GM12875 (cell line): Measurements from ENCODE around the gene KIAA1586.

Experiments used
- H3K4me3 ChIP-seq: one replicate; pipeline ENCODE4 v1.5.1; 2011; ENCODE audit warnings: low read depth, low read length, control low read depth
- CTCF ChIP-seq: IDR thresholded peaks from 2 replicates; pipeline ENCODE4 v1.5.1; 2011; ENCODE audit warnings: low read depth, mild to moderate bottlenecking, control low read depth, inconsistent platforms, low read length, moderate library complexity, borderline replicate concordance; ENCODE audit not compliant: insufficient read depth

The KIAA1586 gene

GRCh38 chr6:57048577-57048976, 2.1 kb downstream of the KIAA1586 start:
- no peak overlapping the region for H3K4me3 ChIP-seq
- no peak for TF ChIP-seq CTCF

DNA sequence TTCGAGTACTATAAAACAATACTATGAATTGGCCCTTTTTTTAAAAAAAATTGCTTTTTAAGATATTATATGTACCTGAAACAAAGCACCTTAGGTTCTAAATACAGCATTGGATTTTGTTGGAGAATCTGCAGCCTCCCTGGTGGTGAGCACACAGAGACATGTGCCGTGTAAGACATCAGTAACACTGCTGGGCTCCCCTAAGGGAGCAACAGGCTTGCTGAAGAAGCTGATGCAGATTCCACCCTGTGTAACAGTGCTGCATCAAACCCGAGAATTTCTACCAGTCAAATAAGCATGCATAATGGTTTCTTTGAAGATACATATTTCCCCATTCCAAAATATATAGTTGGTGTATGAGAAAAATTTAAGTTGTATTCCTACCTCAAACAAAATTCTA, 17.4 kb downstream of the KIAA1586 start:
- TF ChIP-seq CTCF: no peak

GRCh38 chr6:57064809-57065208, 18.3 kb downstream of the KIAA1586 start:
- H3K4me3 ChIP-seq: no peak overlapping the region
- no peak for TF ChIP-seq CTCF

More for the DNA sequence above, 17.4 kb downstream of the KIAA1586 start:
- no peak overlapping the region for H3K4me3 ChIP-seq

GRCh38 chr6:57068061-57068460, 21.6 kb downstream of the KIAA1586 start:
- no peak for TF ChIP-seq CTCF
- no peak overlapping the region for H3K4me3 ChIP-seq

- no peak overlapping the region for H3K4me3 ChIP-seq
- no peak for TF ChIP-seq CTCF
These were observed 22.7 kb downstream of the KIAA1586 start for GRCh38 chr6:57069228-57069627.

GRCh38 chr6:57069920-57070331, 23.4 kb downstream of the KIAA1586 start:
- TF ChIP-seq CTCF: no peak
- no peak overlapping the region for H3K4me3 ChIP-seq

GRCh38 chr6:57072108-57072507, 25.6 kb downstream of the KIAA1586 start:
- H3K4me3 ChIP-seq: no peak overlapping the region
- no peak for TF ChIP-seq CTCF
